HCT116 (cell line): ENCODE measurements around the gene REEP5.

Experiments used
- CTCF ChIP-seq, 3 experiments: fragments of 200-600 bp in 1 of 3; sonication (generic) in 1 of 3; IDR thresholded peaks in 2 of 3; conservative IDR thresholded peaks in 1 of 3; 2 replicates each; pipeline ENCODE4 v1.5.1; 2012 to 2017; ENCODE audit warnings: low read depth in 2 of 3, low read length in 2 of 3, antibody characterized with exemption in 1 of 3, borderline replicate concordance in 1 of 3, control low read depth in 1 of 3, mild to moderate bottlenecking in 1 of 3, mixed read lengths in 1 of 3, mixed run types in 1 of 3, moderate library complexity in 1 of 3; ENCODE audit not compliant: insufficient read depth in 1 of 3
- EZH2 ChIP-seq: fragments of 200-600 bp; sonication (generic); IDR thresholded peaks from 2 replicates; pipeline ENCODE4 v1.6.1; 2017; ENCODE audit warnings: antibody characterized with exemption, mixed run types
- POLR2A ChIP-seq: IDR thresholded peaks from 2 replicates; pipeline ENCODE4 v1.7.0; 2011; ENCODE audit warnings: borderline replicate concordance; ENCODE audit not compliant: insufficient read depth, insufficient read length; ENCODE audit errors: extremely low read depth
- RAD21 ChIP-seq: IDR thresholded peaks from 2 replicates; pipeline ENCODE4 v1.6.1; 2012; ENCODE audit warnings: low read depth, mild to moderate bottlenecking
- SRF ChIP-seq: IDR thresholded peaks from 2 replicates; pipeline ENCODE4 v1.6.1; 2012; ENCODE audit warnings: low read depth
- ZFX ChIP-seq: fragments of 450-650 bp; IDR thresholded peaks from 2 replicates; pipeline ENCODE4 v1.6.1; 2017
- TF ChIP-seq, protein P1 (sequence below): IDR thresholded peaks from 2 replicates; pipeline ENCODE4 v1.6.1; 2012

GRCh38 chr5:112917453-112917995, 4.5 kb downstream of the REEP5 start:
- peak; percentile 17 to 58 (median 46); a peak in 5 of 6 replicates for TF ChIP-seq CTCF (IDR thresholded peaks at IDR 0.05 in 2 of 3, conservative IDR thresholded peaks at IDR 0.05 in 1 of 3; ENCODE audit: borderline replicate concordance in 1 of 3, insufficient read depth in 1 of 3, low read depth in 2 of 3, low read length in 2 of 3)
- TF ChIP-seq EZH2: no peak
- no peak for TF ChIP-seq SRF
- TF ChIP-seq ZFX: no peak
- 0 out of 2 replicates have a peak, but pooled peaks have one; percentile 3 for TF ChIP-seq RAD21
- TF ChIP-seq, protein P1, sequence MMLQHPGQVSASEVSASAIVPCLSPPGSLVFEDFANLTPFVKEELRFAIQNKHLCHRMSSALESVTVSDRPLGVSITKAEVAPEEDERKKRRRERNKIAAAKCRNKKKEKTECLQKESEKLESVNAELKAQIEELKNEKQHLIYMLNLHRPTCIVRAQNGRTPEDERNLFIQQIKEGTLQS: no peak
- TF ChIP-seq POLR2A: no peak
